H1 (cell line): Measurements from ENCODE around the gene HINT3.

Source experiments
- CEBPB ChIP-seq: IDR thresholded peaks from 2 replicates; pipeline ENCODE4 v1.6.1; 2012; ENCODE audit warnings: low read depth, low read length
- CTCF ChIP-seq, 3 experiments: IDR thresholded peaks; 1 replicate in 2 of 3; 2 replicates in 1 of 3; pipeline versions ENCODE4 v1.5.1 to v1.6.1; 2011; ENCODE audit warnings: low read length in 3 of 3, mild to moderate bottlenecking in 3 of 3, inconsistent platforms in 2 of 3, low read depth in 1 of 3, moderate library complexity in 1 of 3; ENCODE audit not compliant: insufficient read depth in 1 of 3; ENCODE audit errors: control extremely low read depth in 1 of 3
- GTF2F1 ChIP-seq: IDR thresholded peaks from 2 replicates; pipeline ENCODE4 v1.6.1; 2012; ENCODE audit warnings: low read depth, low read length, improper control_type of control experiment, borderline replicate concordance
- HDAC6 ChIP-seq: IDR thresholded peaks from one replicate; pipeline ENCODE4 v1.7.1; 2012; ENCODE audit warnings: low read depth, mild to moderate bottlenecking, inconsistent platforms, low read length, moderate library complexity
- KDM1A ChIP-seq: fragments of 200-600, 300-600 bp; sonication (generic); IDR thresholded peaks from 2 replicates; pipeline ENCODE4 v1.7.1; 2016; ENCODE audit warnings: mild to moderate bottlenecking, low read length, borderline replicate concordance
- NANOG ChIP-seq: IDR thresholded peaks from 2 replicates; pipeline ENCODE4 v1.6.1; 2011; ENCODE audit warnings: low read length, low read depth, mild to moderate bottlenecking, inconsistent platforms; ENCODE audit not compliant: insufficient read depth, poor library complexity, severe bottlenecking
- POLR2A ChIP-seq, 2 experiments: IDR thresholded peaks; 1 replicate in 1 of 2; 2 replicates in 1 of 2; pipeline ENCODE4 v1.6.1; 2011; ENCODE audit warnings: low read depth in 2 of 2, low read length in 2 of 2, mild to moderate bottlenecking in 2 of 2; ENCODE audit errors: control extremely low read depth in 1 of 2
- POLR2AphosphoS5 ChIP-seq: IDR thresholded peaks from 2 replicates; pipeline ENCODE4 v1.6.1; 2011; ENCODE audit warnings: low read depth, low read length
- RFX5 ChIP-seq: IDR thresholded peaks from 2 replicates; pipeline ENCODE4 v1.6.1; 2011; ENCODE audit warnings: low read depth, low read length, improper control_type of control experiment, borderline replicate concordance
- SP4 ChIP-seq: IDR thresholded peaks from 2 replicates; pipeline ENCODE4 v1.6.1; 2012; ENCODE audit warnings: low read length, inconsistent platforms

GRCh38 chr6:125970760-125971159 lies 14.2 kb downstream of the HINT3 start:
- no peak for TF ChIP-seq POLR2A (IDR thresholded peaks at IDR 0.05; ENCODE audit: control extremely low read depth in 1 of 2, low read depth in 2 of 2, low read length in 2 of 2)
- TF ChIP-seq GTF2F1 = no peak
- no peak for TF ChIP-seq SP4
- no peak for TF ChIP-seq CEBPB
- TF ChIP-seq CTCF (IDR thresholded peaks at IDR 0.05; ENCODE audit: control extremely low read depth in 1 of 3, insufficient read depth in 1 of 3, low read depth in 1 of 3, low read length in 3 of 3) = no peak
- TF ChIP-seq KDM1A = no peak
- no peak for TF ChIP-seq RFX5
- TF ChIP-seq HDAC6 = no peak
- no peak for TF ChIP-seq NANOG
- TF ChIP-seq POLR2AphosphoS5 = no peak
